ENCODE results near the gene MED13.

- TF ChIP-seq, protein P1, sequence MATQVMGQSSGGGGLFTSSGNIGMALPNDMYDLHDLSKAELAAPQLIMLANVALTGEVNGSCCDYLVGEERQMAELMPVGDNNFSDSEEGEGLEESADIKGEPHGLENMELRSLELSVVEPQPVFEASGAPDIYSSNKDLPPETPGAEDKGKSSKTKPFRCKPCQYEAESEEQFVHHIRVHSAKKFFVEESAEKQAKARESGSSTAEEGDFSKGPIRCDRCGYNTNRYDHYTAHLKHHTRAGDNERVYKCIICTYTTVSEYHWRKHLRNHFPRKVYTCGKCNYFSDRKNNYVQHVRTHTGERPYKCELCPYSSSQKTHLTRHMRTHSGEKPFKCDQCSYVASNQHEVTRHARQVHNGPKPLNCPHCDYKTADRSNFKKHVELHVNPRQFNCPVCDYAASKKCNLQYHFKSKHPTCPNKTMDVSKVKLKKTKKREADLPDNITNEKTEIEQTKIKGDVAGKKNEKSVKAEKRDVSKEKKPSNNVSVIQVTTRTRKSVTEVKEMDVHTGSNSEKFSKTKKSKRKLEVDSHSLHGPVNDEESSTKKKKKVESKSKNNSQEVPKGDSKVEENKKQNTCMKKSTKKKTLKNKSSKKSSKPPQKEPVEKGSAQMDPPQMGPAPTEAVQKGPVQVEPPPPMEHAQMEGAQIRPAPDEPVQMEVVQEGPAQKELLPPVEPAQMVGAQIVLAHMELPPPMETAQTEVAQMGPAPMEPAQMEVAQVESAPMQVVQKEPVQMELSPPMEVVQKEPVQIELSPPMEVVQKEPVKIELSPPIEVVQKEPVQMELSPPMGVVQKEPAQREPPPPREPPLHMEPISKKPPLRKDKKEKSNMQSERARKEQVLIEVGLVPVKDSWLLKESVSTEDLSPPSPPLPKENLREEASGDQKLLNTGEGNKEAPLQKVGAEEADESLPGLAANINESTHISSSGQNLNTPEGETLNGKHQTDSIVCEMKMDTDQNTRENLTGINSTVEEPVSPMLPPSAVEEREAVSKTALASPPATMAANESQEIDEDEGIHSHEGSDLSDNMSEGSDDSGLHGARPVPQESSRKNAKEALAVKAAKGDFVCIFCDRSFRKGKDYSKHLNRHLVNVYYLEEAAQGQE (IDR thresholded peaks at IDR 0.05) = no peak
- TF ChIP-seq SP1 (IDR thresholded peaks at IDR 0.05) = no peak
- TF ChIP-seq, protein P2, sequence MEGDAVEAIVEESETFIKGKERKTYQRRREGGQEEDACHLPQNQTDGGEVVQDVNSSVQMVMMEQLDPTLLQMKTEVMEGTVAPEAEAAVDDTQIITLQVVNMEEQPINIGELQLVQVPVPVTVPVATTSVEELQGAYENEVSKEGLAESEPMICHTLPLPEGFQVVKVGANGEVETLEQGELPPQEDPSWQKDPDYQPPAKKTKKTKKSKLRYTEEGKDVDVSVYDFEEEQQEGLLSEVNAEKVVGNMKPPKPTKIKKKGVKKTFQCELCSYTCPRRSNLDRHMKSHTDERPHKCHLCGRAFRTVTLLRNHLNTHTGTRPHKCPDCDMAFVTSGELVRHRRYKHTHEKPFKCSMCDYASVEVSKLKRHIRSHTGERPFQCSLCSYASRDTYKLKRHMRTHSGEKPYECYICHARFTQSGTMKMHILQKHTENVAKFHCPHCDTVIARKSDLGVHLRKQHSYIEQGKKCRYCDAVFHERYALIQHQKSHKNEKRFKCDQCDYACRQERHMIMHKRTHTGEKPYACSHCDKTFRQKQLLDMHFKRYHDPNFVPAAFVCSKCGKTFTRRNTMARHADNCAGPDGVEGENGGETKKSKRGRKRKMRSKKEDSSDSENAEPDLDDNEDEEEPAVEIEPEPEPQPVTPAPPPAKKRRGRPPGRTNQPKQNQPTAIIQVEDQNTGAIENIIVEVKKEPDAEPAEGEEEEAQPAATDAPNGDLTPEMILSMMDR (IDR thresholded peaks at IDR 0.05; ENCODE audit: low read depth, low read length, missing input control) = no peak
- TF ChIP-seq, protein P3, sequence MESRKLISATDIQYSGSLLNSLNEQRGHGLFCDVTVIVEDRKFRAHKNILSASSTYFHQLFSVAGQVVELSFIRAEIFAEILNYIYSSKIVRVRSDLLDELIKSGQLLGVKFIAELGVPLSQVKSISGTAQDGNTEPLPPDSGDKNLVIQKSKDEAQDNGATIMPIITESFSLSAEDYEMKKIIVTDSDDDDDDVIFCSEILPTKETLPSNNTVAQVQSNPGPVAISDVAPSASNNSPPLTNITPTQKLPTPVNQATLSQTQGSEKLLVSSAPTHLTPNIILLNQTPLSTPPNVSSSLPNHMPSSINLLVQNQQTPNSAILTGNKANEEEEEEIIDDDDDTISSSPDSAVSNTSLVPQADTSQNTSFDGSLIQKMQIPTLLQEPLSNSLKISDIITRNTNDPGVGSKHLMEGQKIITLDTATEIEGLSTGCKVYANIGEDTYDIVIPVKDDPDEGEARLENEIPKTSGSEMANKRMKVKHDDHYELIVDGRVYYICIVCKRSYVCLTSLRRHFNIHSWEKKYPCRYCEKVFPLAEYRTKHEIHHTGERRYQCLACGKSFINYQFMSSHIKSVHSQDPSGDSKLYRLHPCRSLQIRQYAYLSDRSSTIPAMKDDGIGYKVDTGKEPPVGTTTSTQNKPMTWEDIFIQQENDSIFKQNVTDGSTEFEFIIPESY (IDR thresholded peaks at IDR 0.05) = no peak
- no peak for TF ChIP-seq RAD21 (IDR thresholded peaks at IDR 0.05)
- TF ChIP-seq MAX (IDR thresholded peaks at IDR 0.05) = no peak
Observed at GRCh38 chr17:62105357-62105756, 40.3 kb upstream of the MED13 start.

All from liver (tissue), 3 donors.